ENCODE measurements around the gene SAP130.

- TF ChIP-seq EZH2 (IDR thresholded peaks at IDR 0.05; ENCODE audit: insufficient read depth, poor library complexity, severe bottlenecking) (no peak), EZH2phosphoT487 (IDR thresholded peaks at IDR 0.05; ENCODE audit: insufficient read depth, low read depth) (no peak)
Observed at GRCh38 chr2:128024816-128025215, 3.0 kb downstream of the SAP130 start.

Measured in GM23248 (cell line).